AG04450 (cell line): Measurements from ENCODE around the gene HSPA8. TPM values are rescaled to one million over a fixed set of nuclear protein-coding genes. Genes with fewer than 3 reads are reported as not detected.
"Not testable (repeated sequence)": the region's sequence is repeated elsewhere in the genome, so short reads cannot be mapped to it uniquely, and the experiment has no call there.

ENCODE experiments used
- CTCF ChIA-PET: fragments of 300-600, 350-600 bp; formaldehyde crosslinking; extraction: SDS; loops from one replicate; lab custom pipeline; 2022; ENCODE audit warnings: antibody characterized with exemption, inconsistent platforms; lab: Charles Lee
- POLR2A ChIA-PET: fragments of 350-600 bp; formaldehyde crosslinking; extraction: SDS; loops from one replicate; lab custom pipeline; 2021; ENCODE audit warnings: antibody characterized with exemption, inconsistent platforms; lab: Yijun Ruan, JAX
- DNase-seq: peaks from one replicate; pipeline ENCODE4 v3.0.0-alpha.2; 2011; ENCODE audit warnings: low read depth, low spot score
- H3K27ac ChIP-seq: one replicate; pipeline ENCODE4 v1.5.1; 2012; ENCODE audit warnings: low read depth, low read length, control low read depth
- H3K27me3 ChIP-seq: one replicate; pipeline ENCODE4 v1.6.0; 2012; ENCODE audit warnings: low read length; ENCODE audit not compliant: control insufficient read depth, insufficient read depth
- H3K4me3 ChIP-seq: 2 replicates; pipeline ENCODE4 v1.5.1; 2011; ENCODE audit warnings: mild to moderate bottlenecking, low read depth, low read length, control low read depth
- H3K9me3 ChIP-seq: 2 replicates; pipeline ENCODE4 v1.5.1; 2012; ENCODE audit warnings: low read length; ENCODE audit not compliant: control insufficient read depth, insufficient read depth
- CTCF ChIP-seq: IDR thresholded peaks from 2 replicates; pipeline ENCODE4 v1.5.1; 2011; ENCODE audit warnings: low read depth, low read length, control low read depth, inconsistent platforms
- polyA plus RNA-seq: library from polyadenylated mRNA; depleted of rRNA; stranded (reverse); fragments of >200 nt; gene quantifications from 2 replicates; pipeline ENCODE4 v1.2.3, GENCODE V29; 2011

HSPA8 gene
- polyA plus RNA-seq, 1 experiment, result 3,006 TPM

GRCh38 chr11:123060277-123061000, 1.5 kb downstream of the HSPA8 start:
- H3K4me3 ChIP-seq, result peak overlapping the region; percentile 95
- no peaks in the 10 kb centered on the region for H3K27me3 ChIP-seq
- ChIA-PET POLR2A (interaction anchor here (0.6 to 2.5 kb wide), 3 partner anchors 19 to 201 kb away, joined by 3 to 8 read pairs (median 5); no protein-coding TSS in a partner anchor), CTCF (interaction anchor here (1.0 to 1.6 kb wide), 3 partner anchors 39 to 201 kb away, joined by 3 to 15 read pairs (median 4); no protein-coding TSS in a partner anchor)
- DNase-seq, result no peak
- no peak for TF ChIP-seq CTCF
- H3K9me3 ChIP-seq, result no peaks in the 10 kb centered on the region; the same call in 1 of the 2 replicates
- no peak overlapping the region for H3K27ac ChIP-seq

GRCh38 chr11:123059041-123059920, 2.7 kb downstream of the HSPA8 start:
- CTCF ChIA-PET, result interaction anchor here (2.1 kb wide), 1 partner anchor 202 kb away, joined by 12 read pairs; no protein-coding TSS in a partner anchor
- H3K9me3 ChIP-seq, H3K27me3 ChIP-seq, H3K27ac ChIP-seq, DNase-seq, POLR2A ChIA-PET: not testable (repeated sequence)
- peak overlapping the region; percentile 95 for H3K4me3 ChIP-seq

GRCh38 chr11:123057661-123058305, 4.2 kb downstream of the HSPA8 start:
- CTCF ChIA-PET, result interaction anchor here (0.6 to 6.7 kb wide), 11 partner anchors 11 to 420 kb away, joined by 3 to 64 read pairs (median 5); no protein-coding TSS in a partner anchor
- Histone ChIP-seq H3K27me3 (no peaks in the 10 kb centered on the region), H3K9me3 (no peaks in the 10 kb centered on the region; the same call in 1 of the 2 replicates), H3K27ac (no peak overlapping the region), H3K4me3 (no peak overlapping the region)
- DNase-seq, result no peak
- POLR2A ChIA-PET, result no interaction called here
- 0 out of 2 replicates have a peak, but pooled peaks have one; percentile 10 for TF ChIP-seq CTCF

GRCh38 chr11:123056835-123057491, 5.0 kb downstream of the HSPA8 start:
- ChIA-PET CTCF (interaction anchor here (0.6 to 6.7 kb wide), 9 partner anchors 10 to 421 kb away, joined by 3 to 64 read pairs (median 5); no protein-coding TSS in a partner anchor), POLR2A (no interaction called here)
- Histone ChIP-seq H3K27me3 (no peaks in the 10 kb centered on the region), H3K27ac (no peak overlapping the region), H3K4me3 (no peak overlapping the region), H3K9me3 (no peaks in the 10 kb centered on the region; the same call in 1 of the 2 replicates)
- TF ChIP-seq CTCF, result no peak
- DNase-seq, result no peak
